HepG2 (cell line): ENCODE data around the gene ZSWIM6. TPM values are rescaled to one million over a fixed set of nuclear protein-coding genes. Genes with fewer than 3 reads are reported as not detected.

Source experiments
- CBX2 ChIP-seq, 2 experiments: fragments of 200-600 bp in 1 of 2; sonication (generic); formaldehyde crosslinking in 1 of 2; IDR thresholded peaks; 2 replicates each; pipeline versions ENCODE4 v1.7.0 to v1.8.1; 2018 to 2022; ENCODE audit warnings: low read depth in 2 of 2, low read length in 1 of 2, mild to moderate bottlenecking in 1 of 2, missing genetic modification reagents in 1 of 2
- HCFC1 ChIP-seq: fragments of 150-350 bp; IDR thresholded peaks from 2 replicates; pipeline ENCODE4 v1.6.1; 2014; ENCODE audit warnings: low read depth, low read length
- PHF21A ChIP-seq: sonication (generic); formaldehyde crosslinking; IDR thresholded peaks from 2 replicates; pipeline ENCODE4 v1.5.0; 2020; ENCODE audit warnings: mild to moderate bottlenecking, missing genetic modification reagents
- TBX2 ChIP-seq: sonication (generic); formaldehyde crosslinking; IDR thresholded peaks from 2 replicates; pipeline ENCODE4 v1.5.0; 2020; ENCODE audit warnings: missing genetic modification reagents, mild to moderate bottlenecking, borderline replicate concordance
- ZNF142 ChIP-seq: sonication (generic); formaldehyde crosslinking; IDR thresholded peaks from 2 replicates; pipeline ENCODE4 v1.4.0; 2020; ENCODE audit warnings: missing genetic modification reagents
- ZNF354B ChIP-seq: sonication (generic); formaldehyde crosslinking; IDR thresholded peaks from 2 replicates; pipeline ENCODE4 v1.8.0; 2022; ENCODE audit warnings: mild to moderate bottlenecking, missing genetic modification reagents
- polyA plus RNA-seq, 8 experiments: library from polyadenylated mRNA; depleted of rRNA in 3 of 8; stranded (reverse) in 7 of 8; unstranded in 1 of 8; fragments of >200 nt; fragmentation: Illumina TruSeq in 4 of 8; extraction: Trizol in 4 of 8; gene quantifications; 2 replicates each; pipeline versions ENCODE4 v1.2.1 to v1.2.3, GENCODE V29; 2011 to 2016; ENCODE audit warnings: low read depth in 4 of 8, missing spikeins in 1 of 8, mixed read lengths in 1 of 8; ENCODE audit not compliant: insufficient read depth in 1 of 8
- total RNA-seq, 5 experiments: library from RNA; depleted of rRNA; stranded (reverse); fragments of >200 nt; fragmentation: Illumina TruSeq; extraction: Trizol; gene quantifications; 2 replicates each; pipeline ENCODE4 v1.2.3, GENCODE V29; 2016; ENCODE audit warnings: low read depth in 1 of 5

The ZSWIM6 gene
- total and polyA plus RNA-seq, 2 of the 13 experiments (the other 11 are each of a cell fraction or from before 2014, with no cell fraction given), result 0.82 to 1.9 TPM

DNA sequence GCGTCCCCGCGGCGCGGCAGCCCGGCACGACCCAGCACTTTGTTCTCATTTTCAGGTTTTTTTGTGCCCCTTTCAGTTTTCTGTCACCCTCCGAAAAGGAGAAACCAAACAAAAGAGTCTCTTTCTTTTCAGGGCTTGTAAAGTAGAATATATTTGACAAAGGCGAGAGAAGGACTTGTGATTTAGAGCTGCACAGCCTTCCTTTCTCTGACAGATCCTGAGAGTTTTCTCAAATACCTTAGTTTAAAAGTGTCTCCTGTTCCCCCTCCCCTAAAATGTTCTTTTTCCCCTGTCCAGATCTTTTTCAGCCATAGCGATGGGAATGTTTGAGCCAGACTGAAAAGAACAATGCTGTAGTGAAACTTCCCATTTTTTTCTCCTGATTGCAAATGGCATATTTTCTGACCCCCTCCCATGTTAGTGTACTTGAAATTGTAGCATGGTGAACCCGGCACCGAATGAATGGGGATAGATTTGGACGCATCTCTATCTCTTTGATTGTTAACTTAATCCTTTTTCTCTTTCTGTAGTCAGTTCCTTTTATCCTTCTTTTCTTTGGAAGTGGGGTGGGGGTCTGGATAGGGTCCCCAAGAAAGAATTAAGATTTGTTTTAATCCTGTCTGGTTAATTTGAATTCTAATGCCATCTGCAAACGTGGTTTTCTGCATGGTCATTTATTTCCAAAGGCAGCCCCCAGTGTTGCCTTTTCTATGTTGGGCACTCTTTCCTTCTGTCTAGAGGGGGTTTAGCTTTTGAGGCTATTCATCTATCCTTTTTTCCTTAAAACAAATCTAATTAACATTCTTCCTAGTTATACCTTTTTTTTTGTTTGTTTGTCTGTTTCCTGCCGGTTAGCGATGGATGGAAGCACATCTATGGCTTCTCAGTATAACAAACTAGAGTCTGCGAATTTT, 2.2 kb downstream of the ZSWIM6 start (continued):
- TF ChIP-seq ZNF142 (no peak), TBX2 (no peak), PHF21A (no peak), CBX2 (IDR thresholded peaks at IDR 0.05; ENCODE audit: low read depth, low read length) (peak; percentile 78; the same call in 1 of the 2 replicates), CBX2 (CRISPR knock-in tag; IDR thresholded peaks at IDR 0.05; ENCODE audit: low read depth) (no peak), ZNF354B (CRISPR knock-in tag) (no peak), HCFC1 (no peak)
